ENCODE results near the gene GTPBP3. TPM values are rescaled to one million over a fixed set of nuclear protein-coding genes. Genes with fewer than 3 reads are reported as not detected.
A peak's percentile ranks its signal among the peaks of the same experiment; 100 is the strongest.

The GTPBP3 gene
- total and polyA plus RNA-seq, 9 of the 15 experiments (the other 6 are each of a cell fraction or from before 2014, with no cell fraction given), result 4.9 to 124 (median 22.6) TPM

GRCh38 chr19:17334414-17335409 is 2.6 kb upstream of the GTPBP3 start, which contains the start of gene ANO8 (continued):
- TF ChIP-seq ZNF695 (CRISPR knock-in tag; IDR thresholded peaks at IDR 0.05), result no peak
- peak; percentile 88 to 93 for TF ChIP-seq E2F6 (IDR thresholded peaks at IDR 0.05; ENCODE audit: borderline replicate concordance in 1 of 2, extremely low read depth in 1 of 2, insufficient read depth in 1 of 2, insufficient read length in 1 of 2, low read depth in 1 of 2, low read length in 1 of 2, poor library complexity in 1 of 2, severe bottlenecking in 1 of 2)
- TF ChIP-seq HMBOX1 (IDR thresholded peaks at IDR 0.05), result no peak; the same call in 1 of the 2 replicates
- peak; percentile 13; the same call in 1 of the 2 replicates for TF ChIP-seq CBX1 (IDR thresholded peaks at IDR 0.05; ENCODE audit: low read depth)
- 0 out of 2 replicates have a peak, but pooled peaks have one; percentile 39 for TF ChIP-seq RHOXF2B (CRISPR knock-in tag; conservative IDR thresholded peaks at IDR 0.05)
- peak in 1 of 2 experiments; percentile 96; a peak in 2 of 4 replicates for TF ChIP-seq NONO (IDR thresholded peaks at IDR 0.05; ENCODE audit: low read depth in 2 of 2, low read length in 1 of 2)
- TF ChIP-seq HMGN3 (IDR thresholded peaks at IDR 0.05; ENCODE audit: borderline replicate concordance, extremely low read depth, insufficient read length, low read depth, low read length), result peak; percentile 87
- no peak for TF ChIP-seq ELK1 (CRISPR knock-in tag; IDR thresholded peaks at IDR 0.05)
- TF ChIP-seq SMARCE1 (IDR thresholded peaks at IDR 0.05), result 0 out of 2 replicates have a peak, but pooled peaks have one; percentile 30
- TF ChIP-seq ZNF217 (CRISPR knock-in tag; IDR thresholded peaks at IDR 0.05), result no peak
- TF ChIP-seq E2F8 (IDR thresholded peaks at IDR 0.05; ENCODE audit: low read depth, partially characterized antibody), result peak; percentile 79
- TF ChIP-seq ZNF436 (CRISPR knock-in tag; IDR thresholded peaks at IDR 0.05), result no peak
- no peak for TF ChIP-seq ATF6 (CRISPR knock-in tag; IDR thresholded peaks at IDR 0.05)
- TF ChIP-seq PRPF4 (IDR thresholded peaks at IDR 0.05; ENCODE audit: insufficient read depth, low read depth, low read length, poor library complexity, severe bottlenecking), result peak; percentile 41
- TF ChIP-seq TEAD2 (tag; IDR thresholded peaks at IDR 0.05), result no peak
